Fibroblast of mammary gland (primary cell): Measurements from ENCODE around the gene LUZP2.
"Not testable (repeated sequence)": the region's sequence is repeated elsewhere in the genome, so short reads cannot be mapped to it uniquely, and the experiment has no call there.

Source experiments
- DNase-seq: peaks from one replicate; pipeline ENCODE4 v3.0.0-alpha.2; 2010; ENCODE audit warnings: low read depth
- H3K4me3 ChIP-seq: 2 replicates; pipeline ENCODE4 v1.5.1; 2011; ENCODE audit warnings: low read depth, mild to moderate bottlenecking, low read length, moderate library complexity; ENCODE audit not compliant: control insufficient read depth
- CTCF ChIP-seq: conservative IDR thresholded peaks from 2 replicates; pipeline ENCODE4 v1.5.1; 2011; ENCODE audit warnings: low read depth, low read length, inconsistent platforms; ENCODE audit not compliant: control insufficient read depth, insufficient read depth

The LUZP2 gene

GRCh38 chr11:24949406-24949805 lies 452.6 kb downstream of the LUZP2 start:
- TF ChIP-seq CTCF = no peak
- DNase-seq = no peak
- no peak overlapping the region for H3K4me3 ChIP-seq

DNA sequence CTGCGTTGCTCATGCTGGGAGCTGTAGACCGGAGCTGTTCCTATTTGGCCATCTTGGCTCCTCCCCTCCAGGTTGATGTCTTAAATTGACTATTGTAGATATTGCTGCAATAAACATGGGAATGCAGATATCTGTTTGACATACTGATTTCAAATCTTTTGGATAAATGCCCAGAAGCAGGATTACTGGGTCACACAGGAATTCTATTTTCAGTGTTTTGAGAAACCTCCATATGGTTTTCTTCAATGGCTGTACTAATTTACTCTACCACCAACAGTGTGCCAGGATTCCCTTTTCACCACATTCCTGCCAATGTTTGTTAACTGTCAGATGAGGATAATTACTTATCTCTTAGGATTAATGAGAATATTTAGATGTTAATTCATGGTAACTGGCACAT lies 467.0 kb downstream of the LUZP2 start:
- no peak for DNase-seq
- no peak for TF ChIP-seq CTCF
- no peak overlapping the region for H3K4me3 ChIP-seq

DNA sequence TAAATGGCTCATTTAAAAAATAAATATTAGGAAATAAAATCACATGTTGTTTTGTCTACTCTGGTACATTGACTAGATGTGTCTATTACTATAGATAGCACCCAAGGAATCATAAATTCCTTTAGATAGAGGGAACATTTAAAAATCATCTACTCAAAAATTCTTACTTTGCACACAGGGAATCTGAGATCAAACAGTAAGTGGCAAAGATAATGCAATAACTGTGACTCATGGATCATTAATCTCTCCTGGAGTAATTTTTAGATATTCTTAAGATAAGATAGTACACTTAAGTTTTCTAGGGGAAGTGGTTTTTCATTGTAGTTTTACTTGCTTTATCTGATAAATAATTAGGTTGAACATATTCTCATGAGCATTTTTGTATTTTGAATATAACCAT lies 468.9 kb downstream of the LUZP2 start:
- no peak for DNase-seq
- H3K4me3 ChIP-seq = no peak overlapping the region
- no peak for TF ChIP-seq CTCF

- not testable (repeated sequence) for H3K4me3 ChIP-seq, DNase-seq
These were observed 497.1 kb downstream of the LUZP2 start for GRCh38 chr11:24993903-24994302.

- not testable (repeated sequence) for H3K4me3 ChIP-seq, DNase-seq
These were observed 503.1 kb downstream of the LUZP2 start for GRCh38 chr11:24999929-25000328.

DNA sequence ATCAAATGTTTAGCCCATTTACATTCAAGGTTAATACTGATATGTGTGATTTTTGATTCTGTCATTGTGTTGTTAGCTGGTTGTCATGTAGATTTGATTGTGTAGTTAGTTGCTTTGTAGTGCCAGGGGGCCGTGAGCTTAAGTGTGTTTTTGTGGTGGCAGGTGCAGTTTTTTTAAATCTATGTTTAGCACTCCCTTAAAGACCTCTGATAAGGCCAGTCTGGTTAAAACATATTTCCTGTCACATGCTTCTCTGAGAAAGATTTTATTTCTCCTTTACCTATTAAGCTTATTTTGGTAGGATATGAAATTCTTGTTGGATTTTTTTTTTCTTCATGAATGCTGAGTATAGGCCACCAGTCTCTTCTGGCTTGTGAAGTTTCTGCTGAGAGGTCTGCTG lies 540.6 kb downstream of the LUZP2 start:
- no peak for TF ChIP-seq CTCF
- H3K4me3 ChIP-seq = no peak overlapping the region
- DNase-seq = no peak

GRCh38 chr11:25038131-25038530 lies 541.3 kb downstream of the LUZP2 start:
- DNase-seq = no peak
- no peak overlapping the region for H3K4me3 ChIP-seq
- no peak for TF ChIP-seq CTCF

- H3K4me3 ChIP-seq = no peak overlapping the region
- TF ChIP-seq CTCF = no peak
- DNase-seq = no peak
These were observed 542.3 kb downstream of the LUZP2 start for GRCh38 chr11:25039165-25039564.
